Measurements from ENCODE around the gene BEST4.
A peak's percentile ranks its signal among the peaks of the same experiment; 100 is the strongest.
"Not testable (repeated sequence)": the region's sequence is repeated elsewhere in the genome, so short reads cannot be mapped to it uniquely, and the experiment has no call there.

The BEST4 gene

DNA sequence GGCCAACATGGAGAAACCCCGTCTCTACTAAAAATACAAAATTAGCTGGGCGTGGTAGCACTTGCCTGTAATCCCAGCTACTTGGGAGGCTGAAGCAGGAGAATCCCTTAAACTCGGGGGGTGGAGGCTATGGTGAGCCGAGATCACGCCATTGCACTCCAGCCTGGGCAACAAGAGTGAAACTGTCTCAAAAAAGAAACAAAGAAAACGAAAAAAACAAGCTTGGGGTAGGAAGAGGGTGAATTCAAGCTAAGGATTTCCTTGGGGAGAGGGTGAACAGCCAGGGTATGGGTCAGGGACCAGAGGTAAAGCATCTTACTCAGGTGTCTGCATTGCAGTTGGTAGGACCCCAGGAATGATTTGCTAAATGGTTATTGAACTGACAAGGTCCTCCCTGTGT lies 21.5 kb downstream of the BEST4 start:
- H3K9me3 ChIP-seq (ENCODE audit: control insufficient read depth, insufficient read depth, low read depth, low read length); H3K9ac ChIP-seq (ENCODE audit: low read length); H3K4me1 ChIP-seq (ENCODE audit: control insufficient read depth, insufficient read depth, low read length); H3K27ac ChIP-seq (ENCODE audit: low read depth, low read length); H3K4me3 ChIP-seq (ENCODE audit: low read depth, low read length); H3K27me3 ChIP-seq (ENCODE audit: control insufficient read depth, insufficient read depth, low read length): not testable (repeated sequence)
- peaks cover 73% of the 10 kb centered on the region for H3K36me3 ChIP-seq (ENCODE audit: control insufficient read depth, insufficient read depth, low read length)

DNA sequence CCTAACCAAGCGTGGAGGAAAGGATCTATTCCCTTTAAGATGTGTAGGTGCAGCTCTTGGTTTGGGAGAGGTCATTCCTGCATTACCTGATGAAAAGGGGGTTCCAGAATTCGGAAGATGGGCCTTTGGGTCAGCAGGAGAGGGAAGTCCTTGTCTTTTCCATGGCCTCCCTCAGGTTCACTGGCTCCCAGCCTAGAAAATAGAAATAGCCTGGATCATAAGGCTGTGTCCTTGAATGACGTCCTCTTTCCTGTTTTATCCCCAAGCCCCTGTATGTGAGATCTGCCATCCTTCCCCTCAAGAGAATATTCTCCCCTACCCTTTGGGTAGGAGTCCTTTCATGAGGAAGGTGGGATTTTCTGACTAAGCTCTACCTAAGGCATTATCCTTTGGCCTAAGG lies 27.1 kb downstream of the BEST4 start:
- H3K4me3 ChIP-seq (ENCODE audit: low read depth, low read length): no peak overlapping the region
- no peak overlapping the region for H3K9ac ChIP-seq (ENCODE audit: low read length)
- peaks cover 92% of the 10 kb centered on the region for H3K36me3 ChIP-seq (ENCODE audit: control insufficient read depth, insufficient read depth, low read length)
- no peaks in the 10 kb centered on the region for H3K4me1 ChIP-seq (ENCODE audit: control insufficient read depth, insufficient read depth, low read length)
- H3K27ac ChIP-seq (ENCODE audit: low read depth, low read length): no peak overlapping the region
- H3K27me3 ChIP-seq (ENCODE audit: control insufficient read depth, insufficient read depth, low read length): no peaks in the 10 kb centered on the region
- H3K9me3 ChIP-seq (ENCODE audit: control insufficient read depth, insufficient read depth, low read depth, low read length): no peaks in the 10 kb centered on the region

DNA sequence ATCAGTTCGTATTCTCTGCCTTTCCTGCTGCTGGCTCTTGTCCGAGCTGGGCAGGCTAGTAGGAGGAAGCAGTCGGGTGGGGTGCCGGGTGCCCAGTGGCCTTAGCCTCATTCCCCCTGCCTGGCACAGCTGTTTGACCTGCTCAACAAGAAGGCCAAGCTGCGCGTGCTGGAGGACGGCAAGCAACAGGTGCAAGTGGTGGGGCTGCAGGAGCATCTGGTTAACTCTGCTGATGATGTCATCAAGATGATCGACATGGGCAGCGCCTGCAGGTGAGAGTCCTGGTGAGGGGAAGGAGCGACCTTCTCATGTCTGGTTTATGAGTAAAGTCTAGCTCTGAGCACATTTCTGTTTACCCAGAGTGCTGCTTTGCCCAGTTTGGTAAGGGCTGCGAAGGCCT lies 28.9 kb downstream of the BEST4 start:
- Histone ChIP-seq H3K9ac (ENCODE audit: low read length) (no peak overlapping the region), H3K36me3 (ENCODE audit: control insufficient read depth, insufficient read depth, low read length) (peaks cover 93% of the 10 kb centered on the region), H3K27ac (ENCODE audit: low read depth, low read length) (no peak overlapping the region), H3K4me1 (ENCODE audit: control insufficient read depth, insufficient read depth, low read length) (no peaks in the 10 kb centered on the region), H3K27me3 (ENCODE audit: control insufficient read depth, insufficient read depth, low read length) (no peaks in the 10 kb centered on the region), H3K4me3 (ENCODE audit: low read depth, low read length) (no peak overlapping the region), H3K9me3 (ENCODE audit: control insufficient read depth, insufficient read depth, low read depth, low read length) (no peaks in the 10 kb centered on the region)

DNA sequence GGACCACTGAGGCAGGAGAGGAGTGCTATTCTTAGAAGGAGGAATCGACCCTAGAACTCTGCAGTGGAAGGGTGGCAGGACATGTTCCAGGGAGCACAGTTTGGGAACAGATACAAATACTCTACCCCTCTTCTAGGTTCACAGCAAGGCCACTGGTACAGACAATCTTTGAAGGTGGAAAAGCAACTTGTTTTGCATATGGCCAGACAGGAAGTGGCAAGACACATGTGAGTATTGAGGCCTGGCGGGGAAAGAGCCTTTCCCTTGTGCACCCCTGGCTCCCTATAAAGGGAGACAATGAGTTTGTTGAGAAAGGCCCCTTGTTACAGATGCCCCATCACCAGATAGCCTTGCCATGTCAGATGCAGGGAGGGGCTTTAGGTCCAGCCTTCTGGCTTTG lies 30.6 kb downstream of the BEST4 start:
- Histone ChIP-seq H3K27me3 (ENCODE audit: control insufficient read depth, insufficient read depth, low read length) (no peaks in the 10 kb centered on the region), H3K9ac (ENCODE audit: low read length) (no peak overlapping the region), H3K27ac (ENCODE audit: low read depth, low read length) (no peak overlapping the region), H3K9me3 (ENCODE audit: control insufficient read depth, insufficient read depth, low read depth, low read length) (no peaks in the 10 kb centered on the region), H3K4me1 (ENCODE audit: control insufficient read depth, insufficient read depth, low read length) (no peaks in the 10 kb centered on the region), H3K4me3 (ENCODE audit: low read depth, low read length) (no peak overlapping the region), H3K36me3 (ENCODE audit: control insufficient read depth, insufficient read depth, low read length) (peaks cover 93% of the 10 kb centered on the region)

DNA sequence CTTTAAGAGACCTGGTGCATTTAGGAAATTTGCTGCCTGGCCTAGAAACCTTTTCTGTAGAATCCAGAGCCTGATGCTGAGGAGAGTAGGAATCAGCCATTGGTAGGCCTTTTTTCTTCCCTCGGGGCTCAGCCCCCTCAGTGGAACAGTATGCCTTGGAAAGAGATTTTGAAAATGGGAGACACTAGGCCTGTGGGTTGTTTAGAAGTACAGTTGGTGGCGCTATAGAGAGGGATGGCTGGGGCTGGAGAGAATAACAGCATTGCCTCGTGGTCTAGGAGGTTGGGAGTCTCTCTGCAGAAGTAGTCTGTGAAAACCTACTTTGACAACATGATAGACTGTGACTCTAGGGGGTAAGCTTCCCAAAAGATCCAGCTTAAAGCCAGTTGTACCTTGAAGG lies 40.1 kb downstream of the BEST4 start:
- Histone ChIP-seq H3K9me3 (ENCODE audit: control insufficient read depth, insufficient read depth, low read depth, low read length) (no peaks in the 10 kb centered on the region), H3K27me3 (ENCODE audit: control insufficient read depth, insufficient read depth, low read length) (no peaks in the 10 kb centered on the region), H3K27ac (ENCODE audit: low read depth, low read length) (no peak overlapping the region), H3K4me1 (ENCODE audit: control insufficient read depth, insufficient read depth, low read length) (no peaks in the 10 kb centered on the region), H3K9ac (ENCODE audit: low read length) (no peak overlapping the region), H3K36me3 (ENCODE audit: control insufficient read depth, insufficient read depth, low read length) (peaks cover 78% of the 10 kb centered on the region), H3K4me3 (ENCODE audit: low read depth, low read length) (no peak overlapping the region)

DNA sequence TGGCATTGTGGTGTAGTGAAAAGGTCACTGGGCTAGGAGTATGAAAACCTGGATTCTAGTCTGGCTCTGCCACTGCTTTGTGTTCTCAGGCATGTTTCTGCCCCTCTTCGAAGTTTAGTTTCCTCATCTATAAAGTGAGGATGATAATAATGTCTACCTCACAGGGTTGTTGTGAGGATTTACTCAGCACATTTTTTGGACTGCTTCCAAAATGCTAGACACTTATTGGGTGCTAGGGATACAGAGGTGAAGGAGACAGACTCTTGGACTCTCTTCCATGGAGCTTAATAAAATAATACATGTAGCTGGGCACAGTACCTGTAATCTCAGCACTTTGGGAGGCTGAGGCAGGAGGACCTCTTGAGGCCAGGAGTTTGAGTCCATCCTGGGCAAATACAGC lies 44.8 kb downstream of the BEST4 start:
- no peaks in the 10 kb centered on the region for H3K9me3 ChIP-seq (ENCODE audit: control insufficient read depth, insufficient read depth, low read depth, low read length)
- H3K9ac ChIP-seq (ENCODE audit: low read length): no peak overlapping the region
- H3K36me3 ChIP-seq (ENCODE audit: control insufficient read depth, insufficient read depth, low read length): peaks cover 56% of the 10 kb centered on the region
- no peaks in the 10 kb centered on the region for H3K27me3 ChIP-seq (ENCODE audit: control insufficient read depth, insufficient read depth, low read length)
- no peak overlapping the region for H3K27ac ChIP-seq (ENCODE audit: low read depth, low read length)
- H3K4me3 ChIP-seq (ENCODE audit: low read depth, low read length): no peak overlapping the region
- H3K4me1 ChIP-seq (ENCODE audit: control insufficient read depth, insufficient read depth, low read length): no peaks in the 10 kb centered on the region

DNA sequence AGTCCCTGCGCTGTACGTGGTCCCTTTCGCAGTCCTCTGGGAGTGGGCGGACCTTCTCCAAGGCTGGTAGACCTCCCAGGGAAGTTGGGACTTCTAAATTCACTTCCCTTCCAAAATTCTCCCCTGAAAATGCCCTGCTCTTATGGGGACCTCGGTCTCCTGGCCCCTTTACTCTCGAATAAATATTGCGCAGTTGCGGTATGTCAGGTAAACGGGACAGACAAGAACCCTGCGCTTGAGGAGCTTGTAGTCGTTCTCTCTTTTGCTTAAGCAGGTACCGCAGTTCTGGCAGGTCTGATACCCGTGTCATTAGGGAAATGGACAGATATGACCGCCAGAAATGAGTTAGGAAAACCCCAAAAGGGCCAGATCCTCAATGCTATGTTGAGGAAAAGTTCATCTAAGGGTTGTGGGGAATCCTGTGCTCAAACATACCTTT lies 47.8 kb downstream of the BEST4 start:
- no peaks in the 10 kb centered on the region for H3K4me1 ChIP-seq (ENCODE audit: control insufficient read depth, insufficient read depth, low read length)

DNA sequence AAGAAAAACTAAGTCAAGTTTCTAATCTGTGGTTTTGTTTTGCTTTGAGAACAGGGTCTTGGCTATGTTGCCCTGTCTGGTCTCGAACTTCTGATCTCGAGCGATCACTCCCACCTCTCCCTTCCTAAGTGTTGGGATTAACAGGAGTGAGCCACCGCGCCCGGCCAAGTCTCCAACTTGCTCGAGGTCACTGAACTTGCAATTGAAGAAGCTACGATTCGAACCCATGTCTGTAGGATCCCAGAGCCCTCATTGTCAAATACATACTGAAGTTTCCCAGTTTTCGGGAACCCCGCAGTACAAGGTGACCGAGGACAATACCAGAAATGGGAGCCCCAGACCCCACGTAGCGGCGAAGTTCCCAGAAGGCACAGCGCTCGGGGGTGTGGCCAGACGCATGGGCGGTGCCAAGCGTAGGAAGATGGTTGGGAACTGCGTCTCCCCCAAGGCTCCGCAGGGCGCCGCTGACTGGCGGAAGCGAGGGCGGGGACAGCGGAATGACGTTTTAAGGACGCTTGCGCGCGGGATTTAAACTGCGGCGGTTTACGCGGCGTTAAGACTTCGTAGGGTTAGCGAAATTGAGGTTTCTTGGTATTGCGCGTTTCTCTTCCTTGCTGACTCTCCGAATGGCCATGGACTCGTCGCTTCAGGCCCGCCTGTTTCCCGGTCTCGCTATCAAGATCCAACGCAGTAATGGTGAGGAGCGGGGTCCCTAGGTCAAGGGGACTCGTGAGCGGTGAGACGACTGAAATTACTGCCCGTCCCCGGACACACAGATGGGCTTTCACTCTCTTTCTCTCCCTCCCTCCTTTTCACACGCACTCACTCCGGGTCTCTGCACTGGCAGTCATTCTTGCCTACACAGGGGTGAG lies 48.4 kb downstream of the BEST4 start, which contains the start of gene KIF2C:
Gene KIF2C, plus strand, starts transcription at position 531 of the 872 bp plus-strand sequence. Its CDS starts 96 bp downstream, at position 627.
- Histone ChIP-seq H3K9me3 (ENCODE audit: control insufficient read depth, insufficient read depth, low read depth, low read length) (no peaks in the 10 kb centered on the region), H3K27me3 (ENCODE audit: control insufficient read depth, insufficient read depth, low read length) (no peaks in the 10 kb centered on the region), H3K27ac (ENCODE audit: low read depth, low read length) (peak within 1 kb of the TSS; percentile 66; the same call in 1 of the 2 replicates), H3K4me3 (ENCODE audit: low read depth, low read length) (peak within 1 kb of the TSS; percentile 90), H3K4me1 (ENCODE audit: control insufficient read depth, insufficient read depth, low read length) (no peaks in the 10 kb centered on the region), H3K36me3 (ENCODE audit: control insufficient read depth, insufficient read depth, low read length) (peaks cover 26% of the 10 kb centered on the region), H3K9ac (ENCODE audit: low read length) (peak within 1 kb of the TSS; percentile 96)

More for the DNA sequence above, 47.8 kb downstream of the BEST4 start:
- Histone ChIP-seq H3K27me3 (ENCODE audit: control insufficient read depth, insufficient read depth, low read length) (no peaks in the 10 kb centered on the region), H3K27ac (ENCODE audit: low read depth, low read length) (peak overlapping the region; percentile 66; the same call in 1 of the 2 replicates), H3K36me3 (ENCODE audit: control insufficient read depth, insufficient read depth, low read length) (peaks cover 29% of the 10 kb centered on the region), H3K4me3 (ENCODE audit: low read depth, low read length) (peak overlapping the region; percentile 90), H3K9me3 (ENCODE audit: control insufficient read depth, insufficient read depth, low read depth, low read length) (no peaks in the 10 kb centered on the region), H3K9ac (ENCODE audit: low read length) (peak overlapping the region; percentile 96)

DNA sequence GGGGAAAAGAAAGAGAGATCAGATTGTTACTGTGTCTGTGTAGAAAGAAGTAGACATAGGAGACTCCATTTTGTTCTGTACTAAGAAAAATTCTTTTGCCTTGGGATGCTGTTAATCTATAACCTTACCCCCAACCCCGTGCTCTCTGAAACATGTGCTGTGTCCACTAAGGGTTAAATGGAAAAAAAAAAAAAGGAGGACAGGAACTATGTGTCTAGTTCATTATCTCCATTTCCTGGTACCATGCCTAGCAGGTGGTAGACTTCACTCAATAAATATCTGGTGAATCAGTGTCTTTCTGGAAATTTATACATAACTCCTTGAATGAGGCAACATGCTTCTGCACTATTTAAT lies 49.0 kb downstream of the BEST4 start:
- not testable (repeated sequence) for H3K27me3 ChIP-seq (ENCODE audit: control insufficient read depth, insufficient read depth, low read length); H3K9me3 ChIP-seq (ENCODE audit: control insufficient read depth, insufficient read depth, low read depth, low read length); H3K27ac ChIP-seq (ENCODE audit: low read depth, low read length); H3K4me1 ChIP-seq (ENCODE audit: control insufficient read depth, insufficient read depth, low read length)
- Histone ChIP-seq H3K4me3 (ENCODE audit: low read depth, low read length) (peak overlapping the region; percentile 90), H3K36me3 (ENCODE audit: control insufficient read depth, insufficient read depth, low read length) (peaks cover 21% of the 10 kb centered on the region), H3K9ac (ENCODE audit: low read length) (peak overlapping the region; percentile 69)

DNA sequence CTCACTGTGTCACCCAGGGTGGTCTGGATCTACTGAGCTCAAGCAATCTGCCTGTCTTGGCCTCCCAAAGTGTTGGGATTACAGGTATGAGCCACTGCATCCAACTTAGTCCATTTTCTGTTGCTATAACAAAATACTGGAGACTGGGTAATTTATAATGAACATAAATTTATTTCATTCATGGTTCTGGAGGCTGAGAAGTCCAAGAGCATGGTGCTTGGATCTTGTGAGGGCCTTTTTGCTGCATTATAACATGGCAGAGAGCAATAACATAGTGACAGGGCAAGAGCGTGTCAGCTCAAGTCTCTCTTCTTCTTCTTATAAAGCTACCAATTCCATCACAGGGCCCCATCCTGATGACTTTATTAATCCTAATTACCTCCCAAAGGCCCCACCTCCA lies 52.0 kb downstream of the BEST4 start:
- no peak overlapping the region for H3K4me3 ChIP-seq (ENCODE audit: low read depth, low read length)
- H3K27me3 ChIP-seq (ENCODE audit: control insufficient read depth, insufficient read depth, low read length): no peaks in the 10 kb centered on the region
- no peak overlapping the region for H3K27ac ChIP-seq (ENCODE audit: low read depth, low read length)
- H3K4me1 ChIP-seq (ENCODE audit: control insufficient read depth, insufficient read depth, low read length): peaks cover 5% of the 10 kb centered on the region; the same call in 1 of the 2 replicates
- peaks cover 2% of the 10 kb centered on the region; the same call in 1 of the 2 replicates for H3K36me3 ChIP-seq (ENCODE audit: control insufficient read depth, insufficient read depth, low read length)
- H3K9me3 ChIP-seq (ENCODE audit: control insufficient read depth, insufficient read depth, low read depth, low read length): no peaks in the 10 kb centered on the region
- no peak overlapping the region for H3K9ac ChIP-seq (ENCODE audit: low read length)

DNA sequence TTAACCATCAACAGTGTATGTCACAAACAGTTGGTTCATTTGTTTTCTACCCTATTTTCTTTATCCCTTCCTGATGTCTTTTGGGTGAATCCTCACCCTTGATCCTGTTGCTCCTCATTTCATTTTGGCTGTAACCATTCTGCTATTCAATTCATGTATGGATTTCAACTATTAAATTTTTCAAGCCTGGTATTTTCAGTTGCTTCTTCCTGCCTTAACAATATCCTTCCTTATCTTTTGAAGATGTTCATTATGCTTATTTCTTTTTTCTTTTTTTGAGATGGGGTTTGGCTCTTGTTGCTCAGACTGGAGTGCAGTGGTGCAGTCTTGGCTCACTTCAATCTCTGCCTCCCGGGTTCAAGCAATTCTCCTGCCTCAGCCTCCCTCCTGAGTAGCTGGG lies 54.2 kb downstream of the BEST4 start:
- Histone ChIP-seq H3K4me1 (ENCODE audit: control insufficient read depth, insufficient read depth, low read length) (peaks cover 5% of the 10 kb centered on the region; the same call in 1 of the 2 replicates), H3K27me3 (ENCODE audit: control insufficient read depth, insufficient read depth, low read length) (no peaks in the 10 kb centered on the region), H3K4me3 (ENCODE audit: low read depth, low read length) (no peak overlapping the region), H3K36me3 (ENCODE audit: control insufficient read depth, insufficient read depth, low read length) (no peaks in the 10 kb centered on the region), H3K27ac (ENCODE audit: low read depth, low read length) (no peak overlapping the region), H3K9ac (ENCODE audit: low read length) (no peak overlapping the region), H3K9me3 (ENCODE audit: control insufficient read depth, insufficient read depth, low read depth, low read length) (no peaks in the 10 kb centered on the region)
